Vagina (tissue), 2 donors: ENCODE results near the gene FAM219A. TPM values are rescaled to one million over a fixed set of nuclear protein-coding genes. Genes with fewer than 3 reads are reported as not detected.
A peak's percentile ranks its signal among the peaks of the same experiment; 100 is the strongest.

Experiments used
- DNase-seq, 2 donors: peaks; one replicate each; pipeline ENCODE4 v3.0.0-alpha.2; 2017; ENCODE audit errors: extremely low spot score in 2 of 2
- H3K27ac ChIP-seq: fragments of 200-600 bp; sonication (generic); one replicate; pipeline ENCODE4 v1.5.1; 2019
- H3K27me3 ChIP-seq: fragments of 200-600 bp; sonication (generic); one replicate; pipeline ENCODE4 v1.5.1; 2019
- H3K36me3 ChIP-seq, 2 donors: fragments of 200-600 bp; sonication (generic); one replicate each; pipeline ENCODE4 v1.5.1; 2017 to 2019
- H3K4me1 ChIP-seq: fragments of 200-600 bp; sonication (generic); one replicate; pipeline ENCODE4 v1.5.1; 2019
- H3K4me3 ChIP-seq, 2 donors: fragments of 200-600 bp; sonication (generic); 1 replicate in 1 of 2; 2 replicates in 1 of 2; pipeline ENCODE4 v1.5.1; 2016 to 2019
- H3K9me3 ChIP-seq: fragments of 200-600 bp; sonication (generic); one replicate; pipeline ENCODE4 v1.5.1; 2019
- CTCF ChIP-seq, 3 experiments: fragments of 450-650 bp in 2 of 3; fragments of 200-600 bp in 1 of 3; sonication (generic) in 1 of 3; IDR thresholded peaks; one replicate each; pipeline ENCODE4 v1.5.1; 2017 to 2019; ENCODE audit warnings: antibody characterized with exemption in 3 of 3, mild to moderate bottlenecking in 2 of 3, moderate library complexity in 2 of 3
- POLR2A ChIP-seq, 2 donors: fragments of 450-650 bp; IDR thresholded peaks; one replicate each; pipeline ENCODE4 v1.6.1; 2017; ENCODE audit warnings: antibody characterized with exemption in 2 of 2, mild to moderate bottlenecking in 2 of 2, moderate library complexity in 2 of 2
- POLR2AphosphoS5 ChIP-seq, 2 donors: sonication (generic); formaldehyde crosslinking; IDR thresholded peaks; one replicate each; pipeline ENCODE4 v1.9.0; 2017; ENCODE audit warnings: antibody characterized with exemption in 2 of 2, mild to moderate bottlenecking in 2 of 2, low read depth in 1 of 2; ENCODE audit not compliant: insufficient read depth in 1 of 2
- intact Hi-C: fragments of 100-400 bp; cut with DNase I; formaldehyde crosslinking; loops from one replicate; pipeline ENCODE4 v1.15.1; 2023
- total RNA-seq: library from RNA; depleted of rRNA; stranded (reverse); fragments of >200 nt; gene quantifications from one replicate; pipeline ENCODE4 v1.2.3, GENCODE V29; 2016

FAM219A gene
- total RNA-seq, 1 donor from 2014 or later, result 9.3 TPM

GRCh38 chr9:34384368-34385165, 73.8 kb downstream of the FAM219A start:
- intact Hi-C loops, result no loop called here
- H3K27me3 ChIP-seq, result no peaks in the 10 kb centered on the region
- DNase-seq, result no peak
- H3K4me1 ChIP-seq, result peaks cover 20% of the 10 kb centered on the region
- no peak overlapping the region for H3K27ac ChIP-seq
- no peak overlapping the region for H3K4me3 ChIP-seq
- no peaks in the 10 kb centered on the region for H3K9me3 ChIP-seq
- no peaks in the 10 kb centered on the region for H3K36me3 ChIP-seq
- no peak for TF ChIP-seq POLR2AphosphoS5 (IDR thresholded peaks at IDR 0.05; ENCODE audit: insufficient read depth in 1 of 2, low read depth in 1 of 2)
- TF ChIP-seq POLR2A (IDR thresholded peaks at IDR 0.05), result no peak
- no peak for TF ChIP-seq CTCF (IDR thresholded peaks at IDR 0.05)

- no peaks in the 10 kb centered on the region for H3K9me3 ChIP-seq
- H3K4me1 ChIP-seq, result peaks cover 25% of the 10 kb centered on the region
- peak in 1 of 2 donors; percentile 70 for DNase-seq
- H3K36me3 ChIP-seq, result no peaks in the 10 kb centered on the region
- no peak for TF ChIP-seq POLR2AphosphoS5 (IDR thresholded peaks at IDR 0.05; ENCODE audit: insufficient read depth in 1 of 2, low read depth in 1 of 2)
- TF ChIP-seq CTCF (IDR thresholded peaks at IDR 0.05), result no peak
- no peak for TF ChIP-seq POLR2A (IDR thresholded peaks at IDR 0.05)
- intact Hi-C loops, result no loop called here
- no peaks in the 10 kb centered on the region for H3K27me3 ChIP-seq
- no peak overlapping the region for H3K27ac ChIP-seq
- no peak overlapping the region for H3K4me3 ChIP-seq
Measured at GRCh38 chr9:34383904-34384303, 74.5 kb downstream of the FAM219A start.

- Histone ChIP-seq H3K36me3 (no peaks in the 10 kb centered on the region), H3K27me3 (no peaks in the 10 kb centered on the region), H3K4me3 (no peak overlapping the region), H3K9me3 (no peaks in the 10 kb centered on the region), H3K27ac (no peak overlapping the region), H3K4me1 (peaks cover 25% of the 10 kb centered on the region)
- no peak for DNase-seq
- TF ChIP-seq POLR2AphosphoS5 (IDR thresholded peaks at IDR 0.05; ENCODE audit: insufficient read depth in 1 of 2, low read depth in 1 of 2) (no peak), POLR2A (IDR thresholded peaks at IDR 0.05) (no peak), CTCF (IDR thresholded peaks at IDR 0.05) (no peak)
- intact Hi-C loops, result no loop called here
Measured at GRCh38 chr9:34382879-34383278, 75.5 kb downstream of the FAM219A start.

- Histone ChIP-seq H3K27ac (no peak overlapping the region), H3K4me1 (peaks cover 33% of the 10 kb centered on the region), H3K27me3 (no peaks in the 10 kb centered on the region), H3K4me3 (no peak overlapping the region), H3K36me3 (no peaks in the 10 kb centered on the region), H3K9me3 (no peaks in the 10 kb centered on the region)
- intact Hi-C loops, result no loop called here
- DNase-seq, result peak in 1 of 2 donors; percentile 76
- TF ChIP-seq POLR2A (IDR thresholded peaks at IDR 0.05) (no peak), POLR2AphosphoS5 (IDR thresholded peaks at IDR 0.05; ENCODE audit: insufficient read depth in 1 of 2, low read depth in 1 of 2) (no peak), CTCF (IDR thresholded peaks at IDR 0.05) (no peak)
Measured at GRCh38 chr9:34382054-34382453, 76.3 kb downstream of the FAM219A start.

GRCh38 chr9:34381323-34381722, 77.0 kb downstream of the FAM219A start:
- H3K27ac ChIP-seq, result no peak overlapping the region
- no peaks in the 10 kb centered on the region for H3K27me3 ChIP-seq
- H3K4me3 ChIP-seq, result peak overlapping the region; percentile 45 to 52
- no peaks in the 10 kb centered on the region for H3K9me3 ChIP-seq
- no peaks in the 10 kb centered on the region for H3K36me3 ChIP-seq
- TF ChIP-seq POLR2A (IDR thresholded peaks at IDR 0.05), result no peak
- no peak for TF ChIP-seq CTCF (IDR thresholded peaks at IDR 0.05)
- no peak for TF ChIP-seq POLR2AphosphoS5 (IDR thresholded peaks at IDR 0.05; ENCODE audit: insufficient read depth in 1 of 2, low read depth in 1 of 2)
- no peak for DNase-seq
- intact Hi-C loops, result no loop called here
- H3K4me1 ChIP-seq, result peaks cover 36% of the 10 kb centered on the region
